Measurements from ENCODE around the gene ZNF598.
"Not testable (repeated sequence)": the region's sequence is repeated elsewhere in the genome, so short reads cannot be mapped to it uniquely, and the experiment has no call there.

ZNF598 gene

GRCh38 chr16:2027024-2028010 is 17.7 kb upstream of the ZNF598 start:
- peak; percentile 42 for DNase-seq (ENCODE audit: low read depth)

GRCh38 chr16:2026461-2027023 is 16.9 kb upstream of the ZNF598 start, which contains the start of gene NHERF2:
Gene NHERF2 (plus strand): TSS chr16:2026902. CDS start chr16:2027006, 104 bp downstream.
- DNase-seq (ENCODE audit: low read depth), result no peak

GRCh38 chr16:2025878-2026460 is 16.3 kb upstream of the ZNF598 start:
- no peak for DNase-seq (ENCODE audit: low read depth)

- no peak for DNase-seq (ENCODE audit: low read depth)
These were observed 15.6 kb upstream of the ZNF598 start for GRCh38 chr16:2025251-2025650.

- no peak for DNase-seq (ENCODE audit: low read depth)
These were observed 14.4 kb upstream of the ZNF598 start for GRCh38 chr16:2024032-2024420.

GRCh38 chr16:2023092-2024031 is 13.7 kb upstream of the ZNF598 start:
- peak; percentile 76 for DNase-seq (ENCODE audit: low read depth)

GRCh38 chr16:2022723-2023091 is 13.1 kb upstream of the ZNF598 start:
- peak; percentile 45 for DNase-seq (ENCODE audit: low read depth)

- no peak for DNase-seq (ENCODE audit: low read depth)
These were observed 10.6 kb upstream of the ZNF598 start for GRCh38 chr16:2019921-2020831.

- DNase-seq (ENCODE audit: low read depth), result no peak
These were observed 9.9 kb upstream of the ZNF598 start, which contains the start of gene NPW for GRCh38 chr16:2019518-2019920. Gene NPW (plus strand): TSS chr16:2019785.

- DNase-seq (ENCODE audit: low read depth), result no peak
These were observed 6.8 kb upstream of the ZNF598 start for GRCh38 chr16:2016407-2016922.

GRCh38 chr16:2015947-2016208 is 6.3 kb upstream of the ZNF598 start:
- no peak for DNase-seq (ENCODE audit: low read depth)

- DNase-seq (ENCODE audit: low read depth), result peak; percentile 60
These were observed 5.7 kb upstream of the ZNF598 start for GRCh38 chr16:2015117-2015946.

GRCh38 chr16:2013527-2013926 is 3.9 kb upstream of the ZNF598 start:
- DNase-seq (ENCODE audit: low read depth), result no peak

GRCh38 chr16:2011726-2012125 is 2.1 kb upstream of the ZNF598 start:
- not testable (repeated sequence) for DNase-seq (ENCODE audit: low read depth)

- DNase-seq (ENCODE audit: low read depth), result no peak
These were observed 383 bp downstream of the ZNF598 start for GRCh38 chr16:2009164-2009711.

GRCh38 chr16:2008631-2009163 is 924 bp downstream of the ZNF598 start:
- peak; percentile 70 for DNase-seq (ENCODE audit: low read depth)

- peak; percentile 57 for DNase-seq (ENCODE audit: low read depth)
These were observed 1.6 kb downstream of the ZNF598 start for GRCh38 chr16:2008009-2008526.

GRCh38 chr16:2007081-2007836 is 2.4 kb downstream of the ZNF598 start:
- DNase-seq (ENCODE audit: low read depth), result no peak

Data from iris pigment epithelial cell (primary cell).